Nephron (organoid): ENCODE data around the gene A4GALT.
"Not testable (repeated sequence)": the region's sequence is repeated elsewhere in the genome, so short reads cannot be mapped to it uniquely, and the experiment has no call there.

Experiments used
- H3K27ac Mint-ChIP-seq, 3 experiments: 2 replicates each; pipeline ENCODE4 v1.8.0; 2020; ENCODE audit warnings: mixed read lengths in 3 of 3, mild to moderate bottlenecking in 2 of 3, moderate library complexity in 1 of 3
- H3K27me3 Mint-ChIP-seq: 2 replicates; pipeline ENCODE4 v1.8.0; 2021; ENCODE audit warnings: low read depth, mild to moderate bottlenecking, moderate library complexity, mixed read lengths
- H3K36me3 Mint-ChIP-seq: 2 replicates; pipeline ENCODE4 v1.8.0; 2020; ENCODE audit warnings: low read depth, mixed read lengths
- H3K4me1 Mint-ChIP-seq: 2 replicates; pipeline ENCODE4 v1.8.0; 2020; ENCODE audit warnings: mixed read lengths
- H3K4me3 Mint-ChIP-seq, 3 experiments: 2 replicates each; pipeline ENCODE4 v1.8.0; 2020; ENCODE audit warnings: mild to moderate bottlenecking in 3 of 3, mixed read lengths in 3 of 3, moderate library complexity in 2 of 3
- H3K9me3 Mint-ChIP-seq: 2 replicates; pipeline ENCODE4 v1.8.0; 2020; ENCODE audit warnings: mixed read lengths
- CTCF ChIP-seq, 3 experiments: fragments of 200-600 bp; sonication (generic); IDR thresholded peaks; one replicate each; pipeline ENCODE4 v1.5.0; 2021; ENCODE audit warnings: antibody characterized with exemption in 3 of 3; ENCODE audit not compliant: unreplicated experiment in 3 of 3

A4GALT gene

GRCh38 chr22:42743501-42743991 lies 22.9 kb upstream of the A4GALT start:
- H3K27me3 Mint-ChIP-seq: no peaks in the 10 kb centered on the region
- H3K4me1 Mint-ChIP-seq: peaks cover 9% of the 10 kb centered on the region

GRCh38 chr22:42742940-42743339 lies 22.3 kb upstream of the A4GALT start:
- H3K27ac Mint-ChIP-seq: peak overlapping the region in 2 of 3 experiments; percentile 15 to 39
- H3K4me1 Mint-ChIP-seq: peaks cover 9% of the 10 kb centered on the region
- no peak for TF ChIP-seq CTCF (IDR thresholded peaks at IDR 0.05; ENCODE audit: unreplicated experiment in 3 of 3)
- H3K27me3 Mint-ChIP-seq: no peaks in the 10 kb centered on the region
- H3K36me3 Mint-ChIP-seq: no peaks in the 10 kb centered on the region
- no peak overlapping the region for H3K4me3 Mint-ChIP-seq
- no peaks in the 10 kb centered on the region for H3K9me3 Mint-ChIP-seq

More at GRCh38 chr22:42743501-42743991, 22.9 kb upstream of the A4GALT start:
- Mint-ChIP-seq H3K27ac (peak overlapping the region; percentile 63 to 80 (median 66)), H3K4me3 (no peak overlapping the region), H3K36me3 (no peaks in the 10 kb centered on the region), H3K9me3 (no peaks in the 10 kb centered on the region)
- no peak for TF ChIP-seq CTCF (IDR thresholded peaks at IDR 0.05; ENCODE audit: unreplicated experiment in 3 of 3)

- H3K4me3 Mint-ChIP-seq, H3K9me3 Mint-ChIP-seq, H3K4me1 Mint-ChIP-seq, H3K27me3 Mint-ChIP-seq, H3K36me3 Mint-ChIP-seq: not testable (repeated sequence)
- peak overlapping the region in 1 of 3 experiments; percentile 7 for H3K27ac Mint-ChIP-seq
These were observed 19.6 kb upstream of the A4GALT start for GRCh38 chr22:42740320-42740719.

GRCh38 chr22:42734406-42734805 lies 13.7 kb upstream of the A4GALT start:
- Mint-ChIP-seq H3K27ac (no peak overlapping the region), H3K27me3 (peaks cover 6% of the 10 kb centered on the region), H3K4me1 (no peaks in the 10 kb centered on the region), H3K36me3 (no peaks in the 10 kb centered on the region), H3K9me3 (no peaks in the 10 kb centered on the region), H3K4me3 (no peak overlapping the region)
- no peak for TF ChIP-seq CTCF (IDR thresholded peaks at IDR 0.05; ENCODE audit: unreplicated experiment in 3 of 3)

GRCh38 chr22:42733394-42733793 lies 12.7 kb upstream of the A4GALT start:
- H3K4me1 Mint-ChIP-seq, H3K27me3 Mint-ChIP-seq, H3K4me3 Mint-ChIP-seq, H3K9me3 Mint-ChIP-seq, H3K36me3 Mint-ChIP-seq, H3K27ac Mint-ChIP-seq: not testable (repeated sequence)

- Mint-ChIP-seq H3K27ac (no peak overlapping the region), H3K4me3 (no peak overlapping the region), H3K9me3 (no peaks in the 10 kb centered on the region), H3K4me1 (no peaks in the 10 kb centered on the region), H3K36me3 (no peaks in the 10 kb centered on the region), H3K27me3 (peaks cover 6% of the 10 kb centered on the region)
- no peak for TF ChIP-seq CTCF (IDR thresholded peaks at IDR 0.05; ENCODE audit: unreplicated experiment in 3 of 3)
These were observed 11.4 kb upstream of the A4GALT start for GRCh38 chr22:42732081-42732480.

- Mint-ChIP-seq H3K9me3 (no peaks in the 10 kb centered on the region), H3K27ac (no peak overlapping the region), H3K4me3 (no peak overlapping the region)
These were observed 6.1 kb upstream of the A4GALT start for GRCh38 chr22:42726811-42727210.

More at GRCh38 chr22:42726811-42727210, 6.1 kb upstream of the A4GALT start:
- Mint-ChIP-seq H3K27me3 (peaks cover 30% of the 10 kb centered on the region), H3K4me1 (no peaks in the 10 kb centered on the region), H3K36me3 (no peaks in the 10 kb centered on the region)
- no peak for TF ChIP-seq CTCF (IDR thresholded peaks at IDR 0.05; ENCODE audit: unreplicated experiment in 3 of 3)
